Hair follicular keratinocyte (primary cell): Measurements from ENCODE around the gene RUFY2. TPM values are rescaled to one million over a fixed set of nuclear protein-coding genes. Genes with fewer than 3 reads are reported as not detected.

ENCODE experiments used
- total RNA-seq: library from RNA; depleted of rRNA; stranded (reverse); fragments of >200 nt; gene quantifications from 2 replicates; pipeline ENCODE4 v1.2.3, GENCODE V29; 2015

Gene RUFY2, protein sequence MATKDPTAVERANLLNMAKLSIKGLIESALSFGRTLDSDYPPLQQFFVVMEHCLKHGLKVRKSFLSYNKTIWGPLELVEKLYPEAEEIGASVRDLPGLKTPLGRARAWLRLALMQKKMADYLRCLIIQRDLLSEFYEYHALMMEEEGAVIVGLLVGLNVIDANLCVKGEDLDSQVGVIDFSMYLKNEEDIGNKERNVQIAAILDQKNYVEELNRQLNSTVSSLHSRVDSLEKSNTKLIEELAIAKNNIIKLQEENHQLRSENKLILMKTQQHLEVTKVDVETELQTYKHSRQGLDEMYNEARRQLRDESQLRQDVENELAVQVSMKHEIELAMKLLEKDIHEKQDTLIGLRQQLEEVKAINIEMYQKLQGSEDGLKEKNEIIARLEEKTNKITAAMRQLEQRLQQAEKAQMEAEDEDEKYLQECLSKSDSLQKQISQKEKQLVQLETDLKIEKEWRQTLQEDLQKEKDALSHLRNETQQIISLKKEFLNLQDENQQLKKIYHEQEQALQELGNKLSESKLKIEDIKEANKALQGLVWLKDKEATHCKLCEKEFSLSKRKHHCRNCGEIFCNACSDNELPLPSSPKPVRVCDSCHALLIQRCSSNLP
- 7.4 and 8.1 TPM in 2 replicates for total RNA-seq

DNA sequence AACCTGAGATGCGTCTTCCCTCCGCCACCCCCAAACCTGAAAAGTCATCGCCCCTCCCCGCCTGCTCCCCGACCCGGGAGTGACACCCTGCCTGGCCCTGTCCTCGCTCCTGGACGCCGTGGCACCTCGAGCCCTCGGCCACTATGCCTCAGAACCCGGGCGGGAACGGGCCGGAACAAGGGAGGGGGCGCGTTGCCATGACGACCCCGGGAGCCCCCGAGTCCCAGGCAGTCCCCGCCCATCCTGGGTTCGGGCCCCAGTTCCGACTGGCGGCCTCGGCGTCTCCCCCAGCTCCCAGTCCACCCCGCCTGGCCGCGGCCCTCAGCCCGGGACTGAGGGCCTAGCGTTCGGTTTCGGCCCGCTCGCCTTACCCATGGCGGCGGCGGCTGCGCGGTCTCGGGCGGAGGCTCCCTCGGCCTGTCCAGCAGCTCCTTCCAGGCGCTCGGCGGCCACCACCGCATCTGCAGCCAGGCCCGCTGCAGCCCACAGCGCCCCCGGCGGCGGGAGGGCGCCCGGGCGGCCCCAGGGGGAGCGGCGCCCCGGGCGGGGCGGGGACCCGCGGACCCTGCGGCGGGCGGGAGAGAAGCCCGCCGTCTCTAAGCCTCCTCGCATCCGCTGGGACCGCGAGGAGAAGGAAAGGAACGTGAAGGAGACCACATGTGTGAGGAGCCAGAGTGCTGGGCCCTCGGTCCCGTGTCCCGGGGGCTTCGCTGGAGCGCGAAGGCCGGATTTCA lies at the start of gene RUFY2:
Gene RUFY2, minus strand, starts transcription at position 463 of the 734 bp plus-strand sequence. Its CDS starts 88 bp downstream, at position 375.

GRCh38 chr10:68332259-68333057 lies 74.6 kb downstream of the RUFY2 start, which contains the start of gene PBLD:
Gene PBLD (minus strand): TSS chr10:68332928. CDS start chr10:68306844, 26,084 bp downstream.

GRCh38 chr10:68331455-68332258 lies 75.4 kb downstream of the RUFY2 start, which contains the start of gene HNRNPH3:
Gene HNRNPH3 (plus strand): TSS chr10:68332064. CDS start chr10:68337222, 5,158 bp downstream.

Other genes starting within 250 kb of the RUFY2 start
- gene ATOH7, start 175.2 kb downstream of the RUFY2 start, total RNA-seq, result 0.15 TPM in 1 of 2 replicates, not detected in the other
- 16.5 and 20.9 TPM in 2 replicates for gene HNRNPH3, start 75.2 kb downstream of the RUFY2 start, total RNA-seq
- gene PBLD, start 74.3 kb downstream of the RUFY2 start, total RNA-seq, result 1.4 and 2.2 TPM in 2 replicates
- 6.3 and 12.2 TPM in 2 replicates for gene DNA2, start 64.7 kb upstream of the RUFY2 start, total RNA-seq
- gene SLC25A16, start 120.2 kb upstream of the RUFY2 start, total RNA-seq, result 7.3 and 9.6 TPM in 2 replicates
- 0.04 and 0.16 TPM in 2 replicates for gene TET1, start 153.1 kb upstream of the RUFY2 start, total RNA-seq